BE2C (cell line): ENCODE measurements around the gene TM4SF5. TPM values are rescaled to one million over a fixed set of nuclear protein-coding genes. Genes with fewer than 3 reads are reported as not detected.

Experiments used
- DNase-seq: peaks from one replicate; pipeline ENCODE4 v3.0.0-alpha.2; 2020
- H3K27me3 ChIP-seq: fragments of 250-450 bp; sonication (Bioruptor Pico); 2 replicates; pipeline ENCODE4 v1.5.1; 2020; ENCODE audit warnings: mild to moderate bottlenecking
- H3K36me3 ChIP-seq: fragments of 250-450 bp; sonication (Bioruptor Pico); 2 replicates; pipeline ENCODE4 v1.5.1; 2020; ENCODE audit warnings: mild to moderate bottlenecking
- H3K4me1 ChIP-seq: fragments of 250-450 bp; sonication (Bioruptor Pico); 2 replicates; pipeline ENCODE4 v1.5.1; 2020
- H3K4me3 ChIP-seq: 2 replicates; pipeline ENCODE4 v1.5.1; 2011; ENCODE audit warnings: low read depth, low read length
- H3K9me3 ChIP-seq: fragments of 250-450 bp; sonication (Bioruptor Pico); 2 replicates; pipeline ENCODE4 v1.5.1; 2020
- CTCF ChIP-seq: IDR thresholded peaks from 2 replicates; pipeline ENCODE4 v1.5.1; 2012; ENCODE audit warnings: mild to moderate bottlenecking, low read depth, low read length
- polyA plus RNA-seq: library from polyadenylated mRNA; unstranded; fragments of >200 nt; gene quantifications from one replicate; pipeline ENCODE4 v1.2.1, GENCODE V29; 2012; ENCODE audit warnings: low read depth, missing spikeins; ENCODE audit not compliant: insufficient read length, insufficient read depth

The TM4SF5 gene
- polyA plus RNA-seq, result not detected

GRCh38 chr17:4771519-4772234 lies at the start of gene TM4SF5:
TSS of gene TM4SF5 (plus strand) at chr17:4771886. CDS start at chr17:4771923, 37 bp downstream.
- Histone ChIP-seq H3K4me1 (no peaks in the 10 kb centered on the region), H3K9me3 (no peaks in the 10 kb centered on the region), H3K27me3 (peaks cover 34% of the 10 kb centered on the region), H3K4me3 (no peak within 1 kb of the TSS), H3K36me3 (no peaks in the 10 kb centered on the region)
- DNase-seq, result no peak
- TF ChIP-seq CTCF, result no peak

GRCh38 chr17:4722678-4723240 lies 48.9 kb upstream of the TM4SF5 start:
- Histone ChIP-seq H3K4me1 (no peaks in the 10 kb centered on the region), H3K27me3 (no peaks in the 10 kb centered on the region), H3K9me3 (no peaks in the 10 kb centered on the region), H3K36me3 (no peaks in the 10 kb centered on the region), H3K4me3 (no peak overlapping the region)
- TF ChIP-seq CTCF, result no peak
- DNase-seq, result no peak

GRCh38 chr17:4724650-4725049 lies 47.0 kb upstream of the TM4SF5 start:
- no peak for TF ChIP-seq CTCF
- DNase-seq, result no peak
- Histone ChIP-seq H3K9me3 (no peaks in the 10 kb centered on the region), H3K4me3 (no peak overlapping the region), H3K27me3 (no peaks in the 10 kb centered on the region), H3K4me1 (no peaks in the 10 kb centered on the region), H3K36me3 (no peaks in the 10 kb centered on the region)

GRCh38 chr17:4725646-4726310 lies 45.9 kb upstream of the TM4SF5 start:
- H3K4me1 ChIP-seq, result no peaks in the 10 kb centered on the region
- DNase-seq, result no peak
- no peaks in the 10 kb centered on the region for H3K9me3 ChIP-seq
- H3K4me3 ChIP-seq, result no peak overlapping the region
- H3K36me3 ChIP-seq, result no peaks in the 10 kb centered on the region
- no peaks in the 10 kb centered on the region for H3K27me3 ChIP-seq
- no peak for TF ChIP-seq CTCF

- Histone ChIP-seq H3K4me1 (no peaks in the 10 kb centered on the region), H3K4me3 (no peak overlapping the region), H3K27me3 (no peaks in the 10 kb centered on the region), H3K36me3 (no peaks in the 10 kb centered on the region), H3K9me3 (no peaks in the 10 kb centered on the region)
- TF ChIP-seq CTCF, result no peak
- DNase-seq, result no peak
Measured at GRCh38 chr17:4728124-4728523, 43.6 kb upstream of the TM4SF5 start.
